ENCODE results near the gene DMC1. TPM values are rescaled to one million over a fixed set of nuclear protein-coding genes. Genes with fewer than 3 reads are reported as not detected.

The DMC1 gene
- total and polyA plus RNA-seq, 2 of the 13 experiments (the other 11 are each of a cell fraction or from before 2014, with no cell fraction given), result 0.82 TPM; not detected in 1

GRCh38 chr22:38607680-38608079 lies 37.7 kb upstream of the DMC1 start (continued):
- TF ChIP-seq PAXIP1 (CRISPR knock-in tag; conservative IDR thresholded peaks at IDR 0.05) (0 out of 2 replicates have a peak, but pooled peaks have one; percentile 13), FOXA1 (IDR thresholded peaks at IDR 0.05) (no peak), FOXA1 (CRISPR knock-in tag; IDR thresholded peaks at IDR 0.05) (0 out of 2 replicates have a peak, but pooled peaks have one; percentile 50), ZNF569 (CRISPR knock-in tag; IDR thresholded peaks at IDR 0.05; ENCODE audit: borderline replicate concordance) (no peak), ZC3H13 (CRISPR knock-in tag; IDR thresholded peaks at IDR 0.05) (no peak), ZNF3 (CRISPR knock-in tag; IDR thresholded peaks at IDR 0.05) (peak; percentile 95), ZNF7 (CRISPR knock-in tag; IDR thresholded peaks at IDR 0.05) (peak; percentile 46; the same call in 1 of the 2 replicates), HNF4G (IDR thresholded peaks at IDR 0.05; ENCODE audit: borderline replicate concordance, low read depth, low read length) (no peak), HNF4G (CRISPR knock-in tag; IDR thresholded peaks at IDR 0.05; ENCODE audit: borderline replicate concordance, low read depth) (no peak), FOSL2 (CRISPR knock-in tag; IDR thresholded peaks at IDR 0.05) (peak; percentile 18; the same call in 1 of the 2 replicates), ZMYM4 (CRISPR knock-in tag; IDR thresholded peaks at IDR 0.05) (0 out of 2 replicates have a peak, but pooled peaks have one; percentile 35), ZNF619 (CRISPR knock-in tag; IDR thresholded peaks at IDR 0.05) (no peak), NR1H2 (CRISPR knock-in tag; IDR thresholded peaks at IDR 0.05; ENCODE audit: borderline replicate concordance, low read depth) (no peak), SOX13 (IDR thresholded peaks at IDR 0.05) (no peak), SOX13 (CRISPR knock-in tag; conservative IDR thresholded peaks at IDR 0.05 in 1 of 2, IDR thresholded peaks at IDR 0.05 in 1 of 2) (peak in 1 of 2 experiments; percentile 34; a peak in 1 of 4 replicates), GATAD2A (CRISPR knock-in tag; IDR thresholded peaks at IDR 0.05) (peak; percentile 60)
- TF ChIP-seq, protein P1, sequence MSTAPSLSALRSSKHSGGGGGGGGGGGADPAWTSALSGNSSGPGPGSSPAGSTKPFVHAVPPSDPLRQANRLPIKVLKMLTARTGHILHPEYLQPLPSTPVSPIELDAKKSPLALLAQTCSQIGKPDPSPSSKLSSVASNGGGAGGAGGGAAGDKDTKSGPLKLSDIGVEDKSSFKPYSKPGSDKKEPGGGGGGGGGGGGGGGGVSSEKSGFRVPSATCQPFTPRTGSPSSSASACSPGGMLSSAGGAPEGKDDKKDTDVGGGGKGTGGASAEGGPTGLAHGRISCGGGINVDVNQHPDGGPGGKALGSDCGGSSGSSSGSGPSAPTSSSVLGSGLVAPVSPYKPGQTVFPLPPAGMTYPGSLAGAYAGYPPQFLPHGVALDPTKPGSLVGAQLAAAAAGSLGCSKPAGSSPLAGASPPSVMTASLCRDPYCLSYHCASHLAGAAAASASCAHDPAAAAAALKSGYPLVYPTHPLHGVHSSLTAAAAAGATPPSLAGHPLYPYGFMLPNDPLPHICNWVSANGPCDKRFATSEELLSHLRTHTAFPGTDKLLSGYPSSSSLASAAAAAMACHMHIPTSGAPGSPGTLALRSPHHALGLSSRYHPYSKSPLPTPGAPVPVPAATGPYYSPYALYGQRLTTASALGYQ (CRISPR knock-in tag; IDR thresholded peaks at IDR 0.05), result no peak
- TF ChIP-seq, protein P2, sequence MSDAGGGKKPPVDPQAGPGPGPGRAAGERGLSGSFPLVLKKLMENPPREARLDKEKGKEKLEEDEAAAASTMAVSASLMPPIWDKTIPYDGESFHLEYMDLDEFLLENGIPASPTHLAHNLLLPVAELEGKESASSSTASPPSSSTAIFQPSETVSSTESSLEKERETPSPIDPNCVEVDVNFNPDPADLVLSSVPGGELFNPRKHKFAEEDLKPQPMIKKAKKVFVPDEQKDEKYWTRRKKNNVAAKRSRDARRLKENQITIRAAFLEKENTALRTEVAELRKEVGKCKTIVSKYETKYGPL (CRISPR knock-in tag; IDR thresholded peaks at IDR 0.05), result peak; percentile 55; the same call in 1 of the 2 replicates
- TF ChIP-seq, protein P3, sequence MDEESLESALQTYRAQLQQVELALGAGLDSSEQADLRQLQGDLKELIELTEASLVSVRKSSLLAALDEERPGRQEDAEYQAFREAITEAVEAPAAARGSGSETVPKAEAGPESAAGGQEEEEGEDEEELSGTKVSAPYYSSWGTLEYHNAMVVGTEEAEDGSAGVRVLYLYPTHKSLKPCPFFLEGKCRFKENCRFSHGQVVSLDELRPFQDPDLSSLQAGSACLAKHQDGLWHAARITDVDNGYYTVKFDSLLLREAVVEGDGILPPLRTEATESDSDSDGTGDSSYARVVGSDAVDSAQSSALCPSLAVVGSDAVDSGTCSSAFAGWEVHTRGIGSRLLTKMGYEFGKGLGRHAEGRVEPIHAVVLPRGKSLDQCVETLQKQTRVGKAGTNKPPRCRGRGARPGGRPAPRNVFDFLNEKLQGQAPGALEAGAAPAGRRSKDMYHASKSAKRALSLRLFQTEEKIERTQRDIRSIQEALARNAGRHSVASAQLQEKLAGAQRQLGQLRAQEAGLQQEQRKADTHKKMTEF (CRISPR knock-in tag; IDR thresholded peaks at IDR 0.05), result peak; percentile 39; the same call in 1 of the 2 replicates
- TF ChIP-seq, protein P4, sequence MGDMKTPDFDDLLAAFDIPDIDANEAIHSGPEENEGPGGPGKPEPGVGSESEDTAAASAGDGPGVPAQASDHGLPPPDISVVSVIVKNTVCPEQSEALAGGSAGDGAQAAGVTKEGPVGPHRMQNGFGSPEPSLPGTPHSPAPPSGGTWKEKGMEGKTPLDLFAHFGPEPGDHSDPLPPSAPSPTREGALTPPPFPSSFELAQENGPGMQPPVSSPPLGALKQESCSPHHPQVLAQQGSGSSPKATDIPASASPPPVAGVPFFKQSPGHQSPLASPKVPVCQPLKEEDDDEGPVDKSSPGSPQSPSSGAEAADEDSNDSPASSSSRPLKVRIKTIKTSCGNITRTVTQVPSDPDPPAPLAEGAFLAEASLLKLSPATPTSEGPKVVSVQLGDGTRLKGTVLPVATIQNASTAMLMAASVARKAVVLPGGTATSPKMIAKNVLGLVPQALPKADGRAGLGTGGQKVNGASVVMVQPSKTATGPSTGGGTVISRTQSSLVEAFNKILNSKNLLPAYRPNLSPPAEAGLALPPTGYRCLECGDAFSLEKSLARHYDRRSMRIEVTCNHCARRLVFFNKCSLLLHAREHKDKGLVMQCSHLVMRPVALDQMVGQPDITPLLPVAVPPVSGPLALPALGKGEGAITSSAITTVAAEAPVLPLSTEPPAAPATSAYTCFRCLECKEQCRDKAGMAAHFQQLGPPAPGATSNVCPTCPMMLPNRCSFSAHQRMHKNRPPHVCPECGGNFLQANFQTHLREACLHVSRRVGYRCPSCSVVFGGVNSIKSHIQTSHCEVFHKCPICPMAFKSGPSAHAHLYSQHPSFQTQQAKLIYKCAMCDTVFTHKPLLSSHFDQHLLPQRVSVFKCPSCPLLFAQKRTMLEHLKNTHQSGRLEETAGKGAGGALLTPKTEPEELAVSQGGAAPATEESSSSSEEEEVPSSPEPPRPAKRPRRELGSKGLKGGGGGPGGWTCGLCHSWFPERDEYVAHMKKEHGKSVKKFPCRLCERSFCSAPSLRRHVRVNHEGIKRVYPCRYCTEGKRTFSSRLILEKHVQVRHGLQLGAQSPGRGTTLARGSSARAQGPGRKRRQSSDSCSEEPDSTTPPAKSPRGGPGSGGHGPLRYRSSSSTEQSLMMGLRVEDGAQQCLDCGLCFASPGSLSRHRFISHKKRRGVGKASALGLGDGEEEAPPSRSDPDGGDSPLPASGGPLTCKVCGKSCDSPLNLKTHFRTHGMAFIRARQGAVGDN (CRISPR knock-in tag; IDR thresholded peaks at IDR 0.05), result no peak
